Hematopoietic multipotent progenitor cell treated with erythropoietin and hydrocortisone succinate and interleukin-3 and kit ligand, for 8 days (in vitro differentiated cells): ENCODE data around the gene GALNT14.

Source experiments
- DNase-seq: peaks from one replicate; pipeline ENCODE4 v3.0.0-alpha.2; 2015

GALNT14 gene

DNA sequence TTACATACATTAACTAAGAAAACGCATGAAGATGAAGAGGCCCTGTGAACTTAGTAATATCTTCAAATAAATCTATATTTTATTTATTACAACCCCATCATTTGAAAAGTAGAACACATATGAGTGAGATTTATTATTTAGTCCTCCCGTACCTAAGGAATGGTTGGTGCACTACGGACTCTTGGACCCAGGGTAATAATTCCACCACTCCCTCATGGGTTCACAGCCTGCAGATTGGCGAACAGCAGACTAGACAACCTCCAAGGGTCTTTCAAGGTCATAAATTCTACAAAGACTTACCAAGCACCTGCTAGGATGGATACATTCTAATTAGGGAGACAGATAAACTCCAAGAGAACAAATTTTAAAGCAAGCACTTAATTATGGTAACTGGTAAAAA, 51.6 kb downstream of the GALNT14 start:
- no peak for DNase-seq

DNA sequence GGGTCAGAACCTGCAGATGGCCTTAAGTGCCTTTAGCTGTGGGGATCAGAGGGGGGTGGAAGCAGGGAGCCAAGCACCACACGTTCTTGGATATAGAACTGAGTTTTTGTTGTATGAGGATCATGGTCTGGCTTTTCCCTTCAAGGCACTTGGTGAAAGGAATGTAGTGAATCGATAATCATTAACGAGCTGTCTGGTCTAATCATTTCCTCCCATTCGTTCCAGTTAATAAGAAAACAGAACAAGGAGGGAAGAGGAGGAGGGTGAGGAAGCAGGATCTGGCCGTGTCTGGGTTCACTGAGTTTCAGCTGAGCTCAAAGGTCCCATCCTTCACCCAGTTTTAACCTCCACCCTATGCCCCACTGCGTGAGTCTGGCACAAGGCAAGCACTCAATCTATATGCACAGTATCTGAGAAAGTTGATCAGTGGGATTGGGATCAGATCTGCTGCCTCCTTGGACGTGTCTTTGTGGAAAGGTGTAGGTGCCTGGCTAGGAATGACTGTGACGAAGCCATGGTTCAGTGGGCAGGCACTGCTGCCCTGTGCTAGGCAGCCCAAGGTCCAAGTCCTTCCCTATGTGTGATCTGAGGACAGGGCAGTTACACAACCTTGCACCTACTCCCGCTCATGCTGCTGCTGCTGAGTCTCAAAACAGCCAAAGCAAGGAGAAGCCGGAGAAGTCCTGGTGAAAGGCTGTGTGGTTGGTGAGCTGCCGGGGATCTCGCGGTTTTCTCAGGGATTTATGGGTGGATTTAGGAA, 54.8 kb downstream of the GALNT14 start:
- DNase-seq: no peak

DNA sequence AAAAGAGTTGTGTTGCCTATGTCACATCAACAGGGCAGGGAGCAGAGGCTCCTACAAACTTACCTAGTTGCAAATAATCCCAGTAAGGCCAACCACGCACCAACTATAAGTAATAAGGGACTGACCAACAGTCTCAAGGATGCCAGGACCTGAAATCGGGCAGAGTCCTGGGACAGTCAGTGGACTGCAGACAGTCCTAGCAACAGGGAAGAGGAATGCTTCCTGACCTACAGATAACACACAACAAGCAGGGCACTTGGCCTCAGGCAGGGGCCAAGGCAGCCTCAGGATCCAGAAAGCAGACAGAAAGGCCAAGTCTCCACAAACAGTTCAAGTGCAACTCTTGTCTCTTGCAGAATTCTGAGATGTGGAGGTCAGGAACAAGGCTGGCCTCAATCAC, 56.2 kb downstream of the GALNT14 start:
- DNase-seq: no peak

DNA sequence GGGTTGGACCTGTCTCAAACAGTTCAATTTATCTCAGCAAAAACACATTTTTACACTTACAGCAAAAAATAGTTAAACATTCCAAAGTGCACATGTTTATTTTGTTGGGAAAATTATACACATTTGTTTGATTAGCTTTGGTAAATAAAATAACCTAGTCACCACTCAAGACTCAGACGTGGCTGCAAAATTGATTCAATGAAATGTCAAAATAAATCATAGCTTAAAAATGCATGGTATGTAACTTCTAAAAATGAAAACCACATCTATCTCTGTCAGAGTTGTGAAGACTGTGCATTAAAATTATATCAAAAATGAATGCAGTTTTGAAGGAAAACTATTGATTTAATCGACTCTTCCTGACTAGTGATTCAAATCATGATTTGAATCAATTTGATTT, 56.7 kb downstream of the GALNT14 start:
- DNase-seq: no peak

DNA sequence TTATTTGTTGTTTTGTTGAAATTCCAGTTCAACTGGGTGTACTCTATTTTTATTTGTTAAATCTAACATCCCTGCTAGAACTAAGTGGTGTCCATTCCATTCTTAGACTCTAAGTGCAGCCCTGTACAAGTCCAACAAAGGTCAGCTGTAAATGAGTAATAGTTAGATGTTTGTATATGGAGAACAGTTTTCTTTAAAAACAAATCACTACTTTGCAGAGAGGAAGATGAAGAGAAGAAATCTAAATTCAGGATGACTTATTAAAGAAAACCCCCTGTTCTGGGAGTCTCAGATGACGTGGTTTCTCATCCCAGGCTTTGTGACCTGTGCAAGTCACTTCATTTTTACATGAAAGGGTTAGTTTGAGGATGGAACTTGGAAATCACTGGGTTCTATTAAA, 57.9 kb downstream of the GALNT14 start:
- DNase-seq: no peak

DNA sequence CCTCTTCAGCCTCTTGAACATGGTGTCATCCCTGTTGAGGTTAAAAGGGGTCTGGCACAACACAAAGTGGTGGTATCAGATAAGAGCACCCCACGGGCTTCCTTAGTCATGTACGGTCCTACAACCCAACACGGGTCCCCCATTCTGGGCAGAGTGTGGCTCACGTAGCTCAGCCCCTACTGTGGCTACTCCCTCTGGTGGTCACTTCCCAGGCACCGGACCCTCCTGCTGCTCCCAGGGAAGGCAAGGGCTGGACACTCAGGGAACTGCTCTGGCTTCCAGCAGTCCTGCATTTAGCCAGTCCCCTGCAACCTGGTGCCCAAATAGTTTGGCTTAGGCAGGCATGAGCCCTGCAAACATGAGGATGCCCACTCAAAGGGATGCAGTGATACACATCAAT, 58.6 kb downstream of the GALNT14 start:
- DNase-seq: no peak

DNA sequence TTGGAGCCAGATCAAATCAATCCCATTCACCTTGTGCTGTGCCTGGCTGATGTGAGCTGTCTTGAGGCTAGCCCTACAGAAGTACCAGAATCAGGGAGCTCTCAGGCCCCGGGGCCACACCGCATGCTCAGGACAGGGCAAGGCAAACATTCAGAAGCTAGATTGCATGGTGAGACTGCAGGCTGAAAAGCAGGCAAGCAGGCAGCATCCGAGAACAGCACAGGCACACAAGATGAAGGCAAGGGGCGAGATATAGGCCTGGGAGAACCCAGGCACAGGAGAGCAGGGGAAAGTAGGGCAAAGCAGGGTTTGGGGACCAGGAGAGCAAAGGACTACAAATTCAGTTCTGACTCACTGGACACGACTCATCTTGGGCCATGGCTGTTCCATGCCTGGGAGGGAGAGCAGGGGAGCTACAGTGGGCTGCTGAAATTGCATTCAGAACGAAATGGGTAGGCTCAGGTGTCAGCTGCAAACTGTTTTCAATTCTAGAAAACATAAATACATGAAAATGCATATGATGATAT, 59.6 kb downstream of the GALNT14 start:
- DNase-seq: no peak

DNA sequence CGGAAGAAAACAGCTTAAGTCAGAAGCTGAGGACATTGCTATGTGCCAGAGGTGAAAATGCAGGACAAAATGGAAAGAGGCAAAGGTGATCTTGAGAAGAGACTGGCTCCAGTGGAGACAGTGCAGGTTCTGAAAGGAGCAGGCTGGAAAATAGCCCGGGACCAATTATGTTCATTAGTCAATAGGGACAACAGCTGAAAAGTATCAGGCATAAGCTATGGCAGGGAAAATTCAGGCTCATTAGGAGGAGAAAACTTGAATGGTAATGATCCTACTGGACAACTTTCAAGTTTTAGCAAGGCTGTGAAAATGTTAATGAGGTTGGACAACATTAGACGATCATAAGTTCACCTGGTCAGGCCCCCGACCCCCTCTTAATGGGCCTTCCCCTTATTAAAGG, 60.2 kb downstream of the GALNT14 start:
- no peak for DNase-seq

DNA sequence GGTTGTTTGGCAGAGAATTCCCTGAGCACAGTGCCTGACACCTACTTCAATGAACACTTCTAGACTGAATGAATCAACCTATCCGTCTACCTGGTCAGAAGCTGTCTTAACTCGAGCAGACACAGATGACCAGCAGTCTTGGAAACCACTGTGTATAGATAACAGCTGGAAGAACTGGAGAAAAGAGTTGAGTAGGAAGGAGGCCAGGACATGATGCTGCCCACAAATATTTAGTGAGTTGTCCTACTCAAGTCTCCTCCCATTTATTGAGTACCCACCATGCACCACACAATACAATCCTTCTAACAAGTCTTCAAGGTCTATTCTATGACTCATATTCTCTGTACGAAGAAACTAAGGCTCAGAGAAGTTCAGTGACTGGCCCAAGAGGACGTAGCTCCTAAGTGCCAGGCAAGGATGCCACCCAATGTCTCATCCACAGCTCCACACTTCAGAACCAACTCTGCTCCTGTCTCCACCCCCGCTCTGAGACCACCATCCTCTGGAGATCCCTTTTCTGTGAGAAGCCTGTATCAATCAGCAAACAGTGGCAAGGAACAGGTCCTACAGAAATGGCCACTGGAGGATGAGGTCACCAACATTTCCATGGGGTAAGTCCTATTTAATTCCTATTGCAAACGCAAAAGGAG, 62.2 kb downstream of the GALNT14 start:
- DNase-seq: no peak

DNA sequence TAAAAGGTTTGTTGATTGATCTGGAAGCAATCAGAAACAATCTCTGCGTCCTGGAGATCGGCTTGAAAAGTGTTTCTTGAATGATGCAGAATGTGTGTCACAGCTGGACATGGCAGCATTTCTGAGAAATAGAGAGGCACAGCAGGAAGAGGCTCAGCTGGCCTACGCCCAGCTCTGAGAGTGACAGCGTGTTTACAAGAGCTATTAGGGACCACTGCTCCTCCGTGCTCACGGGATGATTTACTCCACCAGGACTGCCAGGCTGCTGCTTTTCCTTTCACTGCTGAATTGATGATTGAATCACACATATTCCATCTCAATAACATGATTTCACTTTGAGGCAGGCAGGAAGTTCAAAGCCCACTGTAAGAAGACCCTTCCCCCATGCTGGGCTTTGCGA, 62.8 kb downstream of the GALNT14 start:
- no peak for DNase-seq

DNA sequence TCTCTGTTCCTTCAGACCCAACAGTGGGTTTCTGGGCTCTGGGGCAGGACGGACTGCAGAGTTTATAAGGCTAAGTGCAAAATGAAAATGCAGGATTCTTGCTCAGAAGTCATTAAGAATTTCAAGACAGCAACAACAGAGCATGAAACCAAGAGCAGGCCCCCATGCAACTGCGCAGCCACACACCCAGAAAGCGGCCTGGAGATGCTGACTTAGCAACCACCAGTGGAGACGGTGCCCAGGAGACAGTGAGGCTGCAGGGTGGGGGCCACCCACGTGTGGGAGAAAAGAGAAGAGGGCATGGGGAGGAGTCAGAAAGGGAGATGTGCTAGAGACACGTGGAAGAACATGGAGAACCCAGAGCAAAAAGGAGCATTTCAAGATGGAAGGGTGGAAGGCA, 66.5 kb downstream of the GALNT14 start:
- no peak for DNase-seq

DNA sequence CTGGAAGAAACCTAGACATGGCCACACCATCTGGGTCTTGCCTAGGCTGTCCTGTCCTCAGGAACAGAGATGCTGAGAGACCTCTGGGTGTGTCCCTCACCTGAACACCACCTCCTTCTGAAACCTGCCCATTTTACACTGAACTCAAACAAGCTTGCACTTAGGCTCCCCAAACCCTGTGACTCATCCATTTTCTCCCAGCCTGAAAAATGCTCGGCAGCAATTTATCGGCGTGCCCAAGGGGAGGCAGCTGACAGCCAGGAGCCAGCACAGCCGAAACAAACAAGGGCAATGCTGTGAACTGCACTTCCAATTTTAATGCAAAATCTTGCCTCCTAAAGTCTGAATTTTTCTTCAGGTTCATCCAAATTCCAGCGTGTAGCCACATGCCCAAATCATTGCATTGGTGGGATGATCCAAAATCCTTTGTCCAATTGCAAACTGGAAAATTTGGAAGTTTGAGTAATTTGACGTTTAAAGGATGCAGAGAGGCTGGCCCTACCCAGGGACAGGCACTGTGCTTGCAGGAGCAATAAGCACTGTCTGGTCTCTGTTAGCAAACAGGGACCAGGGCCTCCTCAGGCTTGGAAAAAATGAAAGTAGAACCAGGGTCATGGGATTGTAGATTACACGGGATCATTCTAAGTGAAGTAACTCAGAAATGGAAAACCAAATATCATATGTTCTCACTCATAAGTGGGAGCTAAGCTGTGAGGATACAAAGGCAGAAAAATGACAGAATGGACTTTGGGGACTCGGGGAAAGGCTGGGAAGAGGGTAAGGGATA, 67.7 kb downstream of the GALNT14 start:
- DNase-seq: no peak

DNA sequence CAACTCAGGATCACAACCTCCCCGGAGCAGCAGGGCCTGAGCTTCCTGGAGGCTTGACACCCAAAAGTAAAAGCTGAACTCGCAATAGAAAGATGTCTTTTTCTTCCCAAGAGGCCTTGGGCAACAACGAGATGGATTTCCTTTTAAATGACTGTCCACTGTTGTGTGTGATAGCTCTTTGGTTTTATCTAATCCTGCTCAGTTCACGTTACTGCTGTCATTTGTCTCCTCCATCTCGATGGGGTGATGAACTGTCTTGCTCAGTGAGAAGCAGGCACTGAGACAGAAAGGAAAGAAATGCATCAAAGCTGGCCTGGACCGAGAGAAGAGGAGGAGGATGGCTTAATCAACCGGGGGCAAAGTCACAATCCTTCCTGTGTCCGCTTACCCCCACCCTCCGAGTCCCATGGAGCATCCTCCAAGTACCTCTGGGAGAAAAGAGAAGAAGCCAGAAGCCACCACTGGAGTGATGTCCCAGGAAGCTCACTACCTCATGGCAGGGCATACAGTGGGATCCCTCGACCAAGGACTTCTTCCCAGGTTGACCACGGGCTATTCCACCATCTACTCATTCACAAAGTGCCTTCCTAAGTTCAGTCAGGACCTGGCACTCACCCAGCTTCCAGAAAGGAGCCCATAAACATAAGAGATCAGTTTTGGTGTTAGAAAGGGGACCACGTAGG, 68.5 kb downstream of the GALNT14 start:
- no peak for DNase-seq

DNA sequence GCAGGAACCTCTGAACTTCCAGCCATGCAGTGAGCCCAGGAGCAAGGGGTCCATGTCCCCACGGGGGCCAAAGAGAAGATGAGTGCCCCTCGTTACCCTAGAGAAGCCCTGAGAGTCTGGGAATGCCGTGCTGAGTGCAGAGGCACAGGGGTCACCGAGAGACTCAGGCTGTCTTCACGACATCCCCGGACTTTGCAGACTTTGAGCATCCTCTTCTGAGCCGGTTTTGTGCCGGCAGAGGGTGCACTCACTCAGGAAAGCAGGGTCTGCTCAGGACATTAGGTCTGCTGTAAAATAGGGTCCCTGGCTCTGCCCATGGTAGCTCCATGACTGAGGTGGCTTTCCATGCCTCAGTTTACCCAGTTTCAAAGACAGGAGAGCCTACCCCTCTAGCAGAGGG, 71.0 kb downstream of the GALNT14 start:
- DNase-seq: no peak

DNA sequence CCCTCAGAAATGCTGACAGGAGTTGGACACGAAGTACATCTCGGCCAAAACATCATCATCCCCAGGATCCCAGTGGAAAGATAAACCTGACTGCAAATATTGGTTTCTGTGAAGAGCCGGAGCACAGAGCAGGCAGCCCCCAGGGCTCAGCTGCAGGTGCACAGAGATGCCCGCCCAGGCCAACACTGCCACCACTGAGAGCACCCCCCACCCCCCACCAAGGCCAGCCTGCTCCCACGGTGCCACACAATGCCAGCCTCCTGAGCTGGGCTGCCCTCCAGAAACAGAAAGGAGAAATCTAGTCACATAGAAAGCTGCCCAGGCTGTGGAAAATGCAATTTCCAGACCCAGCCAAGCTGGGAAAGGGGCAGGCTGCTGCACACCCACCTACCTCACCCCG, 71.7 kb downstream of the GALNT14 start:
- no peak for DNase-seq

DNA sequence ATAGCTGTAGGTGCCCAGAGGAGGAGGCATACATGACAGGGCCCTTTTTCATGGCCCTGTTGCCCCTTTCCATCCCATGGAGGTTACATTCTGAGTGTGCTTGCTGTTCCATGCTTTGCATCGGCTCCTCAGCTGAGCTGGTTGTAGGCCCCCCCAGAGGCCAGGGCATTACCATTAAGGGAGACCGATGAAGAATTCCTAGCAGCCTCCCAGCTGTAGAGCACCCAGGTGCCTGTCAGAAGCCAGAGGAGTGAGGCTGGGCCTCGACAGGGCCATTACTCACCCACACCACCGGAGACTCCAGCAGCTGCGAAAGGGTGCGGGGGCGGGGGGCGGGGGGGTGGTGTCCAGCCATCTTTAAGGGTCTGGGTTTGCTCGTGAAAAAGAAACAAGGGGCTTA, 72.2 kb downstream of the GALNT14 start:
- DNase-seq: no peak

DNA sequence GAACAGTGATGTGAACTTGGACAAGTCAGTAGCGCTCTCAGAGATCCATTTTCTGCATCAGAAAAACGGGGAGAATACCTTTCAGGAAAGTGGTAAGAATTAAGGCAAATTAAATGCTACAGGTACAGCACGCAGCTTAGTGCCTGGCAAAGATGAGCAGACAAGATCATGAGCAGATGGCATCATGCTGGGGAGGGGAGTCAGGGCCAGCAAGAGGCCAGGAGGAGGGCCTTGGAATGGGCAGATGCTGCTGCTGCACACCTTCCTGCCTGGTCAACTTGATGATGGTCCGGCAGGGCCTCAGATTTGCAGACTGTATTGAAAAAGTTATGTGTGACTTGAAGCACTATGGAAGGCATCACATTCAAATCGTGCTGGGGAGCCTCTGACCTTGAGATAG, 72.9 kb downstream of the GALNT14 start:
- no peak for DNase-seq

DNA sequence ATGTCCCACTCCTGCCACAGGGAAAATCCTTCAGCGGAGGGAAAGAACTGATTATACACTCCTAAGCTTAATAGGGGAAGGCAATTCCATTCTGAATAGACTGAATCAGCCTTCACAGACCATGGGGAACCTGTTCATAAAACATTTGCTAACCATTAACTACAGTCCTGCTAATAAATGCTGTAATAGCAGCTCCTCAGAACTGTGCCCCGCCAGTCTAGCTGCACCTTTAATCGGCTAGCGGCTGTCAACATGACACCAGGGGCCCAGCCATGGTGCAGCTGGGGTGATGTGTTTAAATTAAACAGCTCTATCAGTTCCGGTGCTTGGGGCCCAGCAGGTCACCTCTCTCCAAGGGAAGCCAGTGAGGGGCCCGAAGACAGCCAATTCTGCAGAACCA, 77.8 kb downstream of the GALNT14 start:
- DNase-seq: no peak

DNA sequence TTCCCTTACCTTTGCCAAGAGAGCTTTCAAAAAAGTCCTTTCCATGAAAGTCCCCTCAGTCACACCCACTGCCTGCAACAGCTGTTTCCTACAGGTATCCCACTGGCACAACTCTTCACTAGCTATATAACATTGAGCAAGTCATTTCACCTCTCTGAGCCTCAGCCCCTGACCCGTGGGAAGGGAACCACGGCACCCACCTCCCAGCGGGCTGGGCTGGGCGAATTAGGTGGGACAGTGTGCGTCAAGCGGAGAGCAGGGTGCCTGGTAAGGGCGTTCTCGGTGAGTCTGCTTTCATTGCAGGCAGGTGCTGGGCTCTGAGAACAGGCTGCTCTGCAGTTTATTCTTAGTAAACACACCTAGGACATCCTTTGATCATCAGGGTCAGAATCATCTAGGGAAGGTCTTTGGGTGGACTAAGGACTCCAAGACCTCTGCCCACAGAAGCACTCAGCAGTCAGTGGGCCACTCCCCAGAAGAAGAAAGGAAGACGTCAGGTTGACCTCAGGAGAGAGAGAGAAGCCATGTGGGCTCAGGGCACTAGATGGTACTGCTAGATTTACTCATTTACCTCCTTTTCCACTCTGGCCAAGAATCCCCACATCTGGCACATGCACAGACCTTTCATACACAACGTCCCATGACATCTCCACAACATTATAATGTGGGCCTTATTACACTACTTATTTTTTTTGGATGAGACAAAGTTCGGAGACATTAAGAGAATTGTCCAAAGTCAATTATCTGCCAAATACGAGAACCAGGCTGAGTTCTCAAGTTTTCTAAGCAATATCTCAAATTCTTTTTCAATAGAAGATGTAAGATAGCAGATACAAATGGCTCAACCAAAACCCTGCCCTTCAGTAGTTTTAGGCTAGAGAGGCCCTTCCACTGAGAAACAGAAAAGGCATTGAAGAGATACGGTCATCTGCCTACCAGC, 79.9 kb downstream of the GALNT14 start:
- no peak for DNase-seq

DNA sequence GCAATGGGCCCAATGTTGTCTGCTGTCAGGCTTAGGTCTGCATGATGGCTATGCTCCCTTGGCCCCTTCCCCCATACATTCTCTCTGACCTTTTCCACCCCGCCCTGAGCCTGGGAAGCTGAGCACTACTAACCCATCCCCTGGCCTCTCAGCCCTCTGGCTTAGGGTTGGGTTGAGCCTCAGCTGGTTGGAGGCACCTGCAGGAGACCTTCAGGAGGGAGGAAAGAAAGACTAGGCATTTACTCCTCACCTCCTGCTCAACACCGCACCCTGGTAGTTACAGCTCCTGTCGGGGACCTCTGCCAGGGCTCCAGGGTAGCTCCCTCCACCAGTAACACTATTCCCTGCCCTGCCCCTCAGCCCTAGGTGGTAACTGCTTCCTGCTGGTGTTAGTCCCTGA, 80.5 kb downstream of the GALNT14 start:
- no peak for DNase-seq

DNA sequence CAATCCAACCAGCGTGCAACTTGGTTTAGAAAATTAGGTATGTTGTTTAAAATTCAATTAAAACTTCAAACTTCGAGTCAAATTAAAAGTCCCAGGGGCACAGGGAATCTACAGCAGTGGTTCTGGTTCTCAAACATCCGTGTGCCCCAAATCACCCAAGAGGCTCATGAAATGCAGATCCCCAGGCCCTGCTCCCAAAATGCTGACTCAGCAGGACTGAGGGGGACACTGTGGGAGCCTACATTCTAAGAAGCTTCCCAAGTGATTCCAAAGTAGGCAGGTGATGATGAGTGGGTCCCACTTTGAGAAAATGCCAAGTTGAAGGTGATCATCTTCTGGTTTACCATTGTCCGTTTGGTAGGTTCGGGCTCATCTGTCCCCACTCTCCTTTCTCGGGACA, 82.3 kb downstream of the GALNT14 start:
- no peak for DNase-seq

DNA sequence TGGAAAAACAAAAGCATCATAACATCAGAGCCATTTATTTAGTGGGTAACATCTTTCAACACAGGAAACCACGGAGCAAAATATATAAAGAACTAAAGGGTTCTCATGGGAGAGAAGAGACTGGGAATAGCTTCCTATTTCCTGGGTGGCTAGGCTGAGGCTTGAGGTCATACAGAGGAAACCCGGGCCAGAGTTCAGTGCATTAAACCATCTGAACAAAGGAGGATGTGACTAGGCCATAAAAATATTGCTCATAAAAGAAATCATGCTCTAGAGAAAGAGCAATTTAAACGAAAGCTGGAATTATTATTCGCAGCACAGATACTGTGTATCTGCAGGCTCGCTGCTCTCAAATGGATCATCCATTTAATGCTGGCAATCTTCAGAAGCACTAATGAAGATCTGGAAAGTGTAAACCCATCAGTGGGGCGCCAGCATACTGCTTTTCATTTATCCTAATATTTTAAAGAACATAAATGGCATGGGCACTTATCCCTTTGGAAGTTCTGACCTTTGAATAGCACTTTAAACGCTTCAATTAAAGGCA, 83.3 kb downstream of the GALNT14 start:
- no peak for DNase-seq
